H1 (cell line): Measurements from ENCODE around the gene RIMBP2. TPM values are rescaled to one million over a fixed set of nuclear protein-coding genes. Genes with fewer than 3 reads are reported as not detected.

ENCODE experiments used
- ATF3 ChIP-seq: IDR thresholded peaks from 2 replicates; pipeline ENCODE4 v1.6.1; 2011; ENCODE audit warnings: low read depth, mild to moderate bottlenecking, low read length; ENCODE audit not compliant: insufficient read depth
- BACH1 ChIP-seq: IDR thresholded peaks from 2 replicates; pipeline ENCODE4 v1.6.1; 2012; ENCODE audit warnings: low read length, improper control_type of control experiment
- CHD1 ChIP-seq: IDR thresholded peaks from 2 replicates; pipeline ENCODE4 v1.6.1; 2012; ENCODE audit warnings: low read depth, low read length, improper control_type of control experiment
- E2F6 ChIP-seq: IDR thresholded peaks from 2 replicates; pipeline ENCODE4 v1.6.1; 2012; ENCODE audit warnings: inconsistent platforms
- HDAC2 ChIP-seq, 2 experiments: fragments of 300-600 bp in 1 of 2; sonication (generic) in 1 of 2; IDR thresholded peaks; 2 replicates each; pipeline ENCODE4 v1.6.1; 2011 to 2012; ENCODE audit warnings: low read depth in 2 of 2, low read length in 2 of 2, mild to moderate bottlenecking in 2 of 2, moderate library complexity in 2 of 2, borderline replicate concordance in 1 of 2, inconsistent platforms in 1 of 2
- JUND ChIP-seq: IDR thresholded peaks from 2 replicates; pipeline ENCODE4 v1.6.1; 2011; ENCODE audit warnings: mild to moderate bottlenecking, improper control_type of control experiment, low read length
- KDM5A ChIP-seq: fragments of 200-600 bp; IDR thresholded peaks from 2 replicates; pipeline ENCODE4 v1.7.1; 2012; ENCODE audit warnings: mild to moderate bottlenecking, low read length, inconsistent platforms, mixed read lengths
- RNF2 ChIP-seq: fragments of 200-900, 300-1000 bp; sonication (generic); IDR thresholded peaks from 2 replicates; pipeline ENCODE4 v1.7.1; 2016; ENCODE audit warnings: borderline replicate concordance, low read depth, mild to moderate bottlenecking, antibody characterized with exemption, low read length; ENCODE audit not compliant: poor library complexity, severe bottlenecking; ENCODE audit errors: missing control alignments
- SAP30 ChIP-seq: fragments of 300-600 bp; sonication (generic); IDR thresholded peaks from 2 replicates; pipeline ENCODE4 v1.7.1; 2012; ENCODE audit warnings: low read length, moderate library complexity, mild to moderate bottlenecking, inconsistent platforms; ENCODE audit not compliant: insufficient read depth, insufficient replicate concordance
- SUZ12 ChIP-seq: fragments of 200-600 bp; sonication (generic); IDR thresholded peaks from 2 replicates; pipeline ENCODE4 v1.6.1; 2012; ENCODE audit warnings: mild to moderate bottlenecking, inconsistent platforms, low read length, moderate library complexity, mixed read lengths
- polyA plus RNA-seq, 7 experiments: library from polyadenylated mRNA; depleted of rRNA in 3 of 7; stranded (reverse) in 5 of 7; unstranded in 2 of 7; fragments of >200 nt in 5 of 7; fragments of 200-250 nt in 2 of 7; gene quantifications; 1 replicate in 5 of 7; 2 replicates in 1 of 7; 4 replicates in 1 of 7; pipeline versions ENCODE4 v1.2.1 to v1.2.3, GENCODE V29; 2011 to 2013; ENCODE audit warnings: missing spikeins in 2 of 7, mixed read lengths in 2 of 7
- total RNA-seq: library from RNA; stranded (reverse); fragmentation: NEBNext Ultra II Directional; extraction: Animal tissue kit (Norgen Biotek cat#: 25700); gene quantifications from 2 replicates; pipeline ENCODE4 v1.2.1, GENCODE V29; 2021

The RIMBP2 gene
- total and polyA plus RNA-seq, 2 of the 8 experiments (the other 6 are each of a cell fraction or from before 2014, with no cell fraction given): 0.18 to 0.65 TPM

- no peak for TF ChIP-seq E2F6
- TF ChIP-seq CHD1: no peak
- TF ChIP-seq RNF2: no peak
- no peak for TF ChIP-seq SAP30
- no peak for TF ChIP-seq KDM5A
- TF ChIP-seq JUND: 0 out of 2 replicates have a peak, but pooled peaks have one; percentile 33
- TF ChIP-seq HDAC2 (IDR thresholded peaks at IDR 0.05; ENCODE audit: borderline replicate concordance in 1 of 2, low read depth in 2 of 2, low read length in 2 of 2): no peak
- TF ChIP-seq ATF3: no peak
- no peak for TF ChIP-seq BACH1
- no peak for TF ChIP-seq SUZ12
Measured at GRCh38 chr12:130747867-130748740, 32.0 kb upstream of the RIMBP2 start (continued).
